NK-92 treated with Interleukin-12 subunit alpha and Interleukin-12 subunit beta, amount 100 ng/mL, for 24 hours (cell line): ENCODE measurements around the gene EI24.

Source experiments
- DNase-seq: peaks from one replicate; lab custom pipeline; 2025; lab: John Stamatoyannopoulos, UW

The EI24 gene

DNA sequence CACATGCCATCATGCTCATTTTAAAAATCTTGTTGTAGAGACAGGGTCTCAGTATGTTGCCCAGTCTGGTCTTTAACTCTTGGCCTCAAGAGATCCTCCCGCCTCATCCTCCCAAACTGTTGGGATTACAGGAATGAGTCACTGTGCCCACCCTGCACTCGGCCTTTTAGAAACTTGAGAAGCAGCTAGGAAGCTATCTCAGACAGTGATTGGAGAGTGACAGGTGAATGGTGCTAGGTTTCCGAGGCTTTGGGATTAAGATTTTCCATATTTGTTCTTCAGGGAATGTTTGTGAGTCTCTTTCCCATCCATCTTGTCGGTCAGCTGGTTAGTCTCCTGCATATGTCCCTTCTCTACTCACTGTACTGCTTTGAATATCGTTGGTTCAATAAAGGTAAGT lies 10.5 kb downstream of the EI24 start:
- no peak for DNase-seq

DNA sequence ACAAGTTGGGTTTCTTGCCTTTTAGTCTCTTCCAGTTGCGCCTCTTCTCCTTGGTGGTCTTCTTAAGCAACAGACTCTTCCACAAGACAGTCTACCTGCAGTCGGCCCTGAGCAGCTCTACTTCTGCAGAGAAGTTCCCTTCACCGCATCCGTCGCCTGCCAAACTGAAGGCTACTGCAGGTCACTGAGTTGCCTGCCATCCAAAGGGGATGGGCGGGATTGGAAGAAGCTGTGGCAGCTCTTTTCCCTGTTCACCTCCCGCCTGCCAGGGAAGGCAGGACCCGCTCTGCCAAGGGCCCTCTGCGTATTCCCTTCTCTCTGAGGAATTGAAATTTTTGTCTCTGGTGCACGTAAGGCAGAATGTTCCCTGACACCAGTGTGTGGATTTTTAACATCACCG lies 14.2 kb downstream of the EI24 start:
- no peak for DNase-seq

GRCh38 chr11:125585487-125585886 lies 16.2 kb downstream of the EI24 start:
- DNase-seq: no peak

- DNase-seq: no peak
Observed at GRCh38 chr11:125586623-125587022, 17.3 kb downstream of the EI24 start.

DNA sequence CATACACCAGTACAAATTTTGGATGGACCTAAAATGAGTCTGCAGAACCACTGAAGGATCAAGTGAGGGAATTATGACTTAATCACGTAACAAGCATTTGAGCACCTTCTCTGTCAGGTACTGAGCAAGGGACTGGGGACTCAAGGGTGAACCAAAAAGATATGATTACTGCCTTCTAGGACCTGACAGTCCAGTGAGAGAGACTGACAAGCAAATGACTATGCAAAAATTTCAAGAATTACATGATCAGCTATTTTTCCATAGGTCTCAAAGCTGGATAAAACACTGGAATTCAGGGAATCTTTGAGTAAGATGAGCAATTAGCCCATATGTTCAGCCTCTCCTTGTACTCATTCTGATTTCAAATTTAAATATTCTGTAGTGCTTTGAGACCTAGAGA lies 18.2 kb downstream of the EI24 start:
- DNase-seq: no peak

DNA sequence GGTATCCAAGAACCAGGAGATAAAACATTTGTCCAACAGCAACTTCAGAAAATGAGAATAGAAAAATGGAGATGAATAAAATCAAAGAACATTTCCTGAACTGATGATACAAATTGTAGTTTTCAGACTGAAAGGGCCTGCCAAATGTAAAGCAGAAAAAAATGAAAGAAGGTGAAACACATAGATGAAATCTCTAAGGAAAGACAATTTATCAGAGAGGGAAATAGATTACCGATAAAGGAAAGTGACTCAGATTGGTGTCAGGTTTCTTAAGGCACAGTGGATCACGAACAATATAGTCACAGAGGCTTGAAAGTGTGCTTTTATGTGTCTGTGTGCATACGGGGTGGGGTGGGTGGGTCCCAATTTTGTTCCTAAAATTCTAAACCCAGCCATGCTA lies 19.2 kb downstream of the EI24 start:
- DNase-seq: no peak

- no peak for DNase-seq
Observed at GRCh38 chr11:125591649-125592304, 22.5 kb downstream of the EI24 start.

- peak; percentile 98 for DNase-seq
Observed at GRCh38 chr11:125592305-125593113, 23.2 kb downstream of the EI24 start, which contains the start of gene STT3A. STT3A (plus strand) TSS chr11:125592852; CDS start chr11:125595916, 3,064 bp downstream.

GRCh38 chr11:125593114-125593820 lies 24.0 kb downstream of the EI24 start:
- no peak for DNase-seq

GRCh38 chr11:125594958-125595357 lies 25.7 kb downstream of the EI24 start:
- no peak for DNase-seq

DNA sequence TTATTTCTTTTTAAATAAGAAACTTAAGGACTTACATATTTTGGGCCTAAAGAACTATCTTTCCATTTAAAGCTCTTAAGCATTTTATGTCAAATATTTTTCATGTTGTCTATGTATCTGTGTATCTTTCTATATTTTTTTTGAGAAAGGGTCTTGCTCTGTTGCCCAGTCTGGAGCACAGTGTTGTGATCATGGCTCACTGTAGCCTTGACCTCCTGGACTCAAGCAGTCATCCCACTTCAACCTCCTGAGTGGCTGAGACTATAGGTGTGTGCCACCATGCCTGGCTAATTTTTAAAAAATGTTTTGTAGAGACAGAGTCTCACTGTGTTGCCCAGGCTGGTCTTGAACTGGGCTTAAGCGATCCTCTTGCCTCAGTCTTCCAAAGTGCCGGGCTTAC lies 31.4 kb downstream of the EI24 start:
- DNase-seq: no peak

- DNase-seq: no peak
Observed at GRCh38 chr11:125603207-125603606, 33.9 kb downstream of the EI24 start.

DNA sequence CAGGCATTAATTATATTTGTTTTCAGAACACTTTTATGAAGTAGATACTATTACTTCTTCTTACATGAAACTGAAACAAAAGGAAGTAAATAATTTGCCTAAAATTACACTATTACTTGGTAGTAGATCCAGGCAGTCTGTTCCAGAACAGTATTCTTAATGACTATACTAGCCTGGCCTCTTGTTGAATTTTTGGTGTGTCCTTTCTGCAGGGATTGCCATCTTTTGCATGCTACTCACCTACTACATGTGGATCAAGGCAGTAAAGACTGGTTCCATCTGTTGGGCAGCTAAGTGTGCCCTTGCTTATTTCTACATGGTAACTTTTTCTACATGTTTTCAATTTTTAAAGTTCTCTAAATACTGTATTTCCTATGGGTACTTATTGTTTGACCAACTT lies 36.1 kb downstream of the EI24 start:
- DNase-seq: no peak

- DNase-seq: no peak
Observed at GRCh38 chr11:125609545-125609944, 40.3 kb downstream of the EI24 start.

- no peak for DNase-seq
Observed at GRCh38 chr11:125618383-125618782, 49.1 kb downstream of the EI24 start.

- DNase-seq: no peak
Observed at GRCh38 chr11:125621995-125622394, 52.7 kb downstream of the EI24 start.

GRCh38 chr11:125623064-125623463 lies 53.8 kb downstream of the EI24 start:
- no peak for DNase-seq

DNA sequence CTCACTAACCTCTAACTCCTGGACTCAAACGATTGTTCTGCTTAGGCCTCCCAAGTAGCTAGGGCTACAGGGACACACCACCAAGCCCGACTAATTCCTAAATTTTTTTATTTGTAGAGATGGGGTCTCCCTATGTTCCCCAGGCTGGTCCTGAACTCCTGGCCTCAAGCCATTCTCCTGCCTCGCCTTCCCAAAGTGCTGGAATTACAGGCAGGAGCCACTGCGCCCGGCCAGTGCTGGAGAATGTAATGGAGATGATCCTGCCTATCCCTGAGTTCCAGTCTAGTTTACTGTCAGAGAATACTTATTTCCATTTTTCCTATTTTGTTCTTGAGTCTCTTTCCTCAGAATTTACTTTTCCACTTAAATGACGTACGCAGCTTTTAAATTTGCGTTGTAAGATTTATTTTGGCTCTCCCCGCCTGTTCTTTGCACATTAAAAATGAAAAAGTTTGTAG lies 55.5 kb downstream of the EI24 start, which contains the start of gene CHEK1:
Gene CHEK1 (plus strand): TSS at position 408 of the 458 bp plus-strand sequence. CDS start 1,606 bp downstream, outside the sequence.
- DNase-seq: no peak

- DNase-seq: no peak
Observed at GRCh38 chr11:125625225-125625629, 56.0 kb downstream of the EI24 start.

GRCh38 chr11:125625630-125626287 lies 56.5 kb downstream of the EI24 start:
- DNase-seq: peak; percentile 78

- DNase-seq: no peak
Observed at GRCh38 chr11:125626288-125626950, 57.1 kb downstream of the EI24 start.
